HG03103 (cell line): Measurements from ENCODE around the gene TPRG1L.
A peak's percentile ranks its signal among the peaks of the same experiment; 100 is the strongest.
"Not testable (repeated sequence)": the region's sequence is repeated elsewhere in the genome, so short reads cannot be mapped to it uniquely, and the experiment has no call there.

Source experiments
- ATAC-seq: cut with Tn5 transposase; IDR thresholded peaks from one replicate; pipeline ENCODE4 v1.9.1; 2021; ENCODE audit warnings: low read depth; ENCODE audit not compliant: unreplicated experiment

TPRG1L gene

GRCh38 chr1:3607703-3608065 is 17.1 kb upstream of the TPRG1L start:
- ATAC-seq = no peak

- ATAC-seq = no peak
These were observed 16.7 kb upstream of the TPRG1L start for GRCh38 chr1:3608154-3608553.

GRCh38 chr1:3609016-3609768 is 15.6 kb upstream of the TPRG1L start:
- ATAC-seq = no peak

- no peak for ATAC-seq
These were observed 14.9 kb upstream of the TPRG1L start for GRCh38 chr1:3609769-3610526.

GRCh38 chr1:3610527-3611169 is 14.2 kb upstream of the TPRG1L start:
- ATAC-seq = no peak

- no peak for ATAC-seq
These were observed 13.4 kb upstream of the TPRG1L start, which contains the start of gene MEGF6 for GRCh38 chr1:3611170-3612019. Gene MEGF6, minus strand, starts transcription at chr1:3611508. Its CDS starts 240 bp downstream, at chr1:3611268.

- ATAC-seq = no peak
These were observed 12.7 kb upstream of the TPRG1L start for GRCh38 chr1:3612123-3612522.

GRCh38 chr1:3614755-3615742 is 9.8 kb upstream of the TPRG1L start:
- ATAC-seq = no peak

- no peak for ATAC-seq
These were observed 8.0 kb upstream of the TPRG1L start for GRCh38 chr1:3616861-3617260.

- ATAC-seq = no peak
These were observed 6.9 kb upstream of the TPRG1L start for GRCh38 chr1:3617806-3618345.

- no peak for ATAC-seq
These were observed 6.3 kb upstream of the TPRG1L start for GRCh38 chr1:3618531-3618880.

- no peak for ATAC-seq
These were observed 5.7 kb upstream of the TPRG1L start for GRCh38 chr1:3618881-3619671.

GRCh38 chr1:3620708-3621107 is 4.1 kb upstream of the TPRG1L start:
- no peak for ATAC-seq

GRCh38 chr1:3621151-3621671 is 3.6 kb upstream of the TPRG1L start:
- ATAC-seq = not testable (repeated sequence)

GRCh38 chr1:3622102-3622501 is 2.7 kb upstream of the TPRG1L start:
- ATAC-seq = not testable (repeated sequence)

GRCh38 chr1:3623441-3624199 is 1.2 kb upstream of the TPRG1L start:
- no peak for ATAC-seq

GRCh38 chr1:3625151-3625907 is 514 bp downstream of the TPRG1L start:
- ATAC-seq = peak; percentile 6
